CD14-positive monocyte (primary cell): ENCODE measurements around the gene TMEM19. TPM values are rescaled to one million over a fixed set of nuclear protein-coding genes. Genes with fewer than 3 reads are reported as not detected.

ENCODE experiments used
- DNase-seq, 3 donors: peaks; one replicate each; pipeline ENCODE4 v3.0.0-alpha.2; 2011 to 2022
- H2AFZ ChIP-seq: 2 replicates; pipeline ENCODE4 v1.6.0; 2012; ENCODE audit warnings: mild to moderate bottlenecking, low read depth, low read length, inconsistent platforms; ENCODE audit not compliant: insufficient read depth, poor library complexity, severe bottlenecking
- H3K27ac ChIP-seq, 2 donors: 1 replicate in 1 of 2; 2 replicates in 1 of 2; pipeline ENCODE4 v1.5.1; 2012 to 2013; ENCODE audit warnings: low read length in 2 of 2, control low read depth in 1 of 2, inconsistent platforms in 1 of 2, low read depth in 1 of 2, mild to moderate bottlenecking in 1 of 2
- H3K27me3 ChIP-seq, 2 donors: one replicate each; pipeline versions ENCODE4 v1.6.0 to v1.6.1; 2011 to 2013; ENCODE audit warnings: low read length in 2 of 2; ENCODE audit not compliant: control insufficient read depth in 2 of 2, insufficient read depth in 2 of 2
- H3K36me3 ChIP-seq, 2 donors: replicated peaks in 1 of 2; 1 replicate in 1 of 2; 2 replicates in 1 of 2; pipeline versions ENCODE4 v1.5.1 to v1.6.1; 2012 to 2013; ENCODE audit warnings: low read length in 2 of 2, control low read depth in 1 of 2, inconsistent platforms in 1 of 2, mild to moderate bottlenecking in 1 of 2; ENCODE audit not compliant: insufficient read depth in 2 of 2, control insufficient read depth in 1 of 2
- H3K4me1 ChIP-seq, 2 donors: 1 replicate in 1 of 2; 2 replicates in 1 of 2; pipeline versions ENCODE4 v1.5.1 to v1.6.1; 2012 to 2013; ENCODE audit warnings: low read length in 2 of 2, control low read depth in 1 of 2, inconsistent platforms in 1 of 2, mild to moderate bottlenecking in 1 of 2, moderate library complexity in 1 of 2; ENCODE audit not compliant: insufficient read depth in 2 of 2, control insufficient read depth in 1 of 2
- H3K4me2 ChIP-seq: replicated peaks from 2 replicates; pipeline ENCODE3; 2012; ENCODE audit warnings: low read length, moderate library complexity, mild to moderate bottlenecking; ENCODE audit not compliant: poor library complexity, severe bottlenecking; ENCODE audit errors: extremely low read depth
- H3K4me3 ChIP-seq, 3 experiments: fragments of 200-600 bp in 1 of 3; sonication (generic) in 1 of 3; replicated peaks in 1 of 3; 1 replicate in 2 of 3; 2 replicates in 1 of 3; pipeline ENCODE4 v1.5.1; 2011 to 2013; ENCODE audit warnings: low read length in 3 of 3, mild to moderate bottlenecking in 3 of 3, control low read depth in 2 of 3, low read depth in 2 of 3, inconsistent platforms in 1 of 3, moderate library complexity in 1 of 3
- H3K79me2 ChIP-seq: 2 replicates; pipeline ENCODE4 v1.6.0; 2012; ENCODE audit warnings: mild to moderate bottlenecking, control low read depth, inconsistent platforms, low read length, moderate library complexity; ENCODE audit not compliant: insufficient read depth
- H3K9ac ChIP-seq: 2 replicates; pipeline ENCODE4 v1.6.0; 2017; ENCODE audit warnings: low read length, mild to moderate bottlenecking; ENCODE audit not compliant: insufficient read depth, poor library complexity, severe bottlenecking
- H3K9me3 ChIP-seq, 2 donors: replicated peaks in 1 of 2; 1 replicate in 1 of 2; 2 replicates in 1 of 2; pipeline versions ENCODE4 v1.5.1 to v1.6.1; 2012 to 2013; ENCODE audit warnings: low read length in 2 of 2, control low read depth in 1 of 2; ENCODE audit not compliant: control insufficient read depth in 1 of 2, insufficient read depth in 1 of 2
- H4K20me1 ChIP-seq: 2 replicates; pipeline ENCODE4 v1.6.0; 2012; ENCODE audit warnings: mild to moderate bottlenecking, low read length, control low read depth, moderate library complexity; ENCODE audit not compliant: insufficient read depth
- H3K27ac Mint-ChIP-seq, 7 donors: one replicate each; pipeline ENCODE4 v1.8.0; 2020; ENCODE audit warnings: mild to moderate bottlenecking in 7 of 7, mixed read lengths in 7 of 7, moderate library complexity in 6 of 7, inconsistent platforms in 2 of 7
- H3K27me3 Mint-ChIP-seq, 3 donors: one replicate each; pipeline ENCODE4 v1.8.0; 2021 to 2022; ENCODE audit warnings: low read depth in 3 of 3, mild to moderate bottlenecking in 3 of 3, mixed read lengths in 3 of 3, moderate library complexity in 3 of 3, inconsistent platforms in 1 of 3
- H3K36me3 Mint-ChIP-seq, 2 donors: one replicate each; pipeline ENCODE4 v1.8.0; 2020; ENCODE audit warnings: mixed read lengths in 2 of 2, inconsistent platforms in 1 of 2, mild to moderate bottlenecking in 1 of 2
- H3K4me1 Mint-ChIP-seq: one replicate; pipeline ENCODE4 v1.8.0; 2020; ENCODE audit warnings: mild to moderate bottlenecking, mixed read lengths
- H3K4me3 Mint-ChIP-seq, 2 donors: one replicate each; pipeline ENCODE4 v1.8.0; 2020; ENCODE audit warnings: mild to moderate bottlenecking in 2 of 2, mixed read lengths in 2 of 2, moderate library complexity in 1 of 2
- H3K9me3 Mint-ChIP-seq, 7 donors: one replicate each; pipeline ENCODE4 v1.8.0; 2020 to 2022; ENCODE audit warnings: mixed read lengths in 7 of 7, mild to moderate bottlenecking in 6 of 7, moderate library complexity in 6 of 7, inconsistent platforms in 2 of 7
- WGBS: methylation state at CpG from one replicate; pipeline ENCODE4 v1.1.5; 2013; ENCODE audit warnings: missing lambda C conversion rate; ENCODE audit not compliant: insufficient coverage; 5-methylcytosine and 5-hydroxymethylcytosine counted together
- intact Hi-C, 2 donors: fragments of 100-400 bp; cut with micrococcal nuclease; formaldehyde crosslinking; loops; one replicate each; pipeline versions ENCODE4 v1.15.0 to v1.15.1; 2023
- polyA plus RNA-seq, 3 donors: library from polyadenylated mRNA; depleted of rRNA in 1 of 3; unstranded in 2 of 3; stranded (reverse) in 1 of 3; fragments of 300-500 nt in 2 of 3; fragments of >200 nt in 1 of 3; fragmentation: Illumina TruSeq in 2 of 3; gene quantifications; 1 replicate in 2 of 3; 2 replicates in 1 of 3; pipeline ENCODE4 v1.2.3, GENCODE V29; 2012 to 2021
- small RNA-seq: library from RNA; depleted of rRNA; stranded (forward); fragments of <200 nt; gene quantifications from one replicate; pipeline ENCODE3, GENCODE V24; 2012; ENCODE audit warnings: low read depth; ENCODE audit not compliant: insufficient read length
- TF ChIP-seq, protein P1 (sequence below): fragments of 200-600 bp; IDR thresholded peaks from one replicate; pipeline ENCODE4 v1.8.0; 2022; ENCODE audit warnings: antibody characterized with exemption, mild to moderate bottlenecking

Gene TMEM19
- polyA plus RNA-seq, 3 donors, result 9.1 to 39.7 (median 25.4) TPM

DNA sequence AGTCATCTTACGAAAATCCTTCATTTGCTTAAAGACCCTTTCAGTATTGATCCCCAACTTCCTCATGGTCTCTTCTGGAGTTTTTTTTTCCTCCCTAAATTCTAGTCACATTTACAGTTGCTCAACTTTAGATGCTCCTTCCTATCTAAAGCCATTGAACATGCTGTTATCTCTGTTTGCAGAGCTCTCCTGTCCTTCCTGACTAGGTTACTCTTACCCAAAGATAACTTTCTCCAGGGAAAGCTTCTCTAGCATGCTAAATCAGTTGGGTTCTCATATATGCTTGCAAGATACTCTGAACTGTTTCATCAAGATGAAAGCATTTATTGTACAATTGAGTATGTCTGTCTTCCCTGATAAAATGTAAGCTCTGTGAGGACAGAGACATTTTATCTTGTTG is 67.0 kb downstream of the TMEM19 start:
- Histone ChIP-seq H3K27me3 (no peaks in the 10 kb centered on the region), H3K79me2 (peaks cover 33% of the 10 kb centered on the region), H3K36me3 (peaks cover 0 to 13% of the 10 kb centered on the region in 2 donors), H3K4me2 (no peak overlapping the region), H2AFZ (no peak overlapping the region), H3K4me1 (peaks cover 19 to 23% of the 10 kb centered on the region in 2 donors), H4K20me1 (peaks cover 7% of the 10 kb centered on the region), H3K27ac (no peak overlapping the region), H3K9me3 (peaks cover 0 to 3% of the 10 kb centered on the region in 2 donors), H3K9ac (no peak overlapping the region), H3K4me3 (no peak overlapping the region)
- peaks cover 0 to 5% (median 2%) of the 10 kb centered on the region in 7 donors for H3K9me3 Mint-ChIP-seq
- no peak overlapping the region for H3K4me3 Mint-ChIP-seq
- WGBS, result 100% methylated on average over 1 of the region's 1 CpG
- peaks cover 23% of the 10 kb centered on the region for H3K4me1 Mint-ChIP-seq
- H3K27me3 Mint-ChIP-seq, result peaks cover 5 to 21% (median 9%) of the 10 kb centered on the region in 3 donors
- TF ChIP-seq, protein P1, sequence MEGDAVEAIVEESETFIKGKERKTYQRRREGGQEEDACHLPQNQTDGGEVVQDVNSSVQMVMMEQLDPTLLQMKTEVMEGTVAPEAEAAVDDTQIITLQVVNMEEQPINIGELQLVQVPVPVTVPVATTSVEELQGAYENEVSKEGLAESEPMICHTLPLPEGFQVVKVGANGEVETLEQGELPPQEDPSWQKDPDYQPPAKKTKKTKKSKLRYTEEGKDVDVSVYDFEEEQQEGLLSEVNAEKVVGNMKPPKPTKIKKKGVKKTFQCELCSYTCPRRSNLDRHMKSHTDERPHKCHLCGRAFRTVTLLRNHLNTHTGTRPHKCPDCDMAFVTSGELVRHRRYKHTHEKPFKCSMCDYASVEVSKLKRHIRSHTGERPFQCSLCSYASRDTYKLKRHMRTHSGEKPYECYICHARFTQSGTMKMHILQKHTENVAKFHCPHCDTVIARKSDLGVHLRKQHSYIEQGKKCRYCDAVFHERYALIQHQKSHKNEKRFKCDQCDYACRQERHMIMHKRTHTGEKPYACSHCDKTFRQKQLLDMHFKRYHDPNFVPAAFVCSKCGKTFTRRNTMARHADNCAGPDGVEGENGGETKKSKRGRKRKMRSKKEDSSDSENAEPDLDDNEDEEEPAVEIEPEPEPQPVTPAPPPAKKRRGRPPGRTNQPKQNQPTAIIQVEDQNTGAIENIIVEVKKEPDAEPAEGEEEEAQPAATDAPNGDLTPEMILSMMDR, result no peak
- intact Hi-C loops, result loop anchor here (5.0 to 10.0 kb wide), 5 partner anchors 66 to 108 kb away; partner anchors contain the start of genes TMEM19 (in 2 of the 2), THAP2 (in 1 of the 2) and ZFC3H1 (in 1 of the 2)
- DNase-seq, result no peak
- H3K36me3 Mint-ChIP-seq, result peaks cover 10 to 12% of the 10 kb centered on the region in 2 donors
- H3K27ac Mint-ChIP-seq, result no peak overlapping the region

Small RNAs within 50 kb of the gene (small RNA-seq; reads per million reads assigned to genes)
- gene RF00560, result not detected

Other genes with a start within 250 kb of the TMEM19 start
- not detected for gene LGR5, start 246.3 kb upstream of the TMEM19 start, polyA plus RNA-seq
- 10 to 100 TPM; 12.5 to 57.0 (median 16.3) TPM for gene ZFC3H1, start 22.2 kb upstream of the TMEM19 start, polyA plus RNA-seq
- gene THAP2, start 21.8 kb upstream of the TMEM19 start, polyA plus RNA-seq, result 10 to 100 TPM in 1 of 3 donors, 1 to 10 TPM in 2; 3.5 to 16.3 (median 4.3) TPM
- gene RAB21, start 68.8 kb downstream of the TMEM19 start, polyA plus RNA-seq, result 10 to 100 TPM; 10.8 to 36.0 (median 31.1) TPM
- 10 to 100 TPM; 14.9 to 31.4 (median 27.0) TPM for gene TBC1D15, start 153.7 kb downstream of the TMEM19 start, polyA plus RNA-seq